GM06990 (cell line): Measurements from ENCODE around the gene CPPED1.
"Not testable (repeated sequence)": the region's sequence is repeated elsewhere in the genome, so short reads cannot be mapped to it uniquely, and the experiment has no call there.

ENCODE experiments used
- DNase-seq: peaks from one replicate; pipeline ENCODE4 v3.0.0-alpha.2; 2011; ENCODE audit not compliant: insufficient read length; ENCODE audit errors: extremely low read depth
- H3K27me3 ChIP-seq: replicated peaks from 2 replicates; pipeline ENCODE4 v1.6.0; 2011; ENCODE audit warnings: low read length; ENCODE audit not compliant: control insufficient read depth, insufficient read depth
- H3K36me3 ChIP-seq: 2 replicates; pipeline ENCODE4 v1.5.1; 2011; ENCODE audit warnings: low read length; ENCODE audit not compliant: control insufficient read depth, insufficient read depth
- H3K4me3 ChIP-seq: replicated peaks from 2 replicates; pipeline ENCODE4 v1.5.1; 2011; ENCODE audit warnings: low read depth, mild to moderate bottlenecking, control low read depth, low read length
- CTCF ChIP-seq: IDR thresholded peaks from 2 replicates; pipeline ENCODE4 v1.5.1; 2011; ENCODE audit warnings: low read length, control low read depth, mild to moderate bottlenecking, inconsistent platforms; ENCODE audit not compliant: insufficient read depth, poor library complexity, severe bottlenecking

The CPPED1 gene

DNA sequence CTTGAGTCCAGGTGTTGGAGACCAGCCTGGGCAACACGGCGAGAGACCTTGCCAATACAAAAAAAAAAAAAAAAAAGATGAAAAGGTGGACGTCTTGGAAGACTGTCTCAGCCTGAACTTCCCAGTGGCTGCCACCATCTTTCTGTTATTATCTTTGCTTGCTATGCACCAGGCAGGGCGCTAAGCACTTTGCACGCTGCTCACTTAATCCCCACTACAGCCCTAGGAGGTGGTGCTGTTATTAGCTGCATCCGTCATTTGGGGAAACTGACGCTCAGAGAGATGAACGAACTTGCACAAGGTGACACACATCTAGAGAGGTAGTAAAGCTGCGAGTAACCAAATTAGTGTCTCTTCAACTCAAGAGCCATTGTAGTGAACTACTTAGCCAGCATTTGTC lies 708 bp upstream of the CPPED1 start:
- no peak for TF ChIP-seq CTCF
- no peak for DNase-seq
- Histone ChIP-seq H3K27me3 (no peaks in the 10 kb centered on the region), H3K36me3 (no peaks in the 10 kb centered on the region; the same call in 1 of the 2 replicates), H3K4me3 (no peak overlapping the region)

DNA sequence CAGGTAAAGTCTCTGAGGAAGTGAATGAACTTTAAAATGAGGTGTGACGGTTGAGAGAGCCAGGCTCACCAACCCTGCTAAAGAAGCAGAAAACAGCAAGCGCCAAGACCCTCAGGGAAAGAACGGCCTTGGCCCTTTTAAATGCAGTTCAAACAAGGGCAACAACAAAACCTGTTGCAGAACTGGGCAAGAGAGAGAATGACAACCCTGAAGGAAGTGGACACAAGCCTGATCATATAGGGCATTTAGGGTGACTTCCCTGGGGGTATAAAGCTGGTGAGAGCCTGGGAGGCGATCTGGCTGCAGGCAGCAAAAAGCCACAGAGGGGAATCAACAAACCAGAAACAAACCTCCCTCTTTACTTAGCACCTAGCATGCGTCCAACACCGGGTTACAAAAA lies 1.0 kb downstream of the CPPED1 start:
- Histone ChIP-seq H3K36me3 (no peaks in the 10 kb centered on the region; the same call in 1 of the 2 replicates), H3K27me3 (no peaks in the 10 kb centered on the region), H3K4me3 (peak overlapping the region; percentile 80)
- DNase-seq = no peak
- TF ChIP-seq CTCF = no peak

DNA sequence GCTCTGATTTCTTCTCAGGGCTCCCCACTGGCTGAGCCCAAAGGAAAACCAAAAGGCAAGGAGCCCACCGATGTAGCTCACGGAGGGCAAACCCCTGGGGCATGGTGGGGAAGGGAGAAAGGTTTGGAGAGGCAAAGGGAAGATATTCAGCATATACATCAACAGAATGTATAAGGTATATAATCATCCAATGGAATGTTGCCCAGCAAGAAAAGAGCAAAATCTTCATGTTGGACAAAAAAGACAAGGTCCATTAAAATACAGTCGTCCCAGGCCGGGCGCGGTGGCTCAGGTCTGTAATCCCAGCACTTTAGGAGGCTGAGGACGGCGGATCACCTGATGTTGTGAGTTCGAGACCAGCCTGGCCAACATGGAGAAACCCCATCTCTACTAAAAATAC lies 1.6 kb downstream of the CPPED1 start:
- peak overlapping the region; percentile 5; the same call in 1 of the 2 replicates for H3K4me3 ChIP-seq
- H3K27me3 ChIP-seq = no peaks in the 10 kb centered on the region
- no peak for TF ChIP-seq CTCF
- DNase-seq = no peak
- no peaks in the 10 kb centered on the region; the same call in 1 of the 2 replicates for H3K36me3 ChIP-seq

DNA sequence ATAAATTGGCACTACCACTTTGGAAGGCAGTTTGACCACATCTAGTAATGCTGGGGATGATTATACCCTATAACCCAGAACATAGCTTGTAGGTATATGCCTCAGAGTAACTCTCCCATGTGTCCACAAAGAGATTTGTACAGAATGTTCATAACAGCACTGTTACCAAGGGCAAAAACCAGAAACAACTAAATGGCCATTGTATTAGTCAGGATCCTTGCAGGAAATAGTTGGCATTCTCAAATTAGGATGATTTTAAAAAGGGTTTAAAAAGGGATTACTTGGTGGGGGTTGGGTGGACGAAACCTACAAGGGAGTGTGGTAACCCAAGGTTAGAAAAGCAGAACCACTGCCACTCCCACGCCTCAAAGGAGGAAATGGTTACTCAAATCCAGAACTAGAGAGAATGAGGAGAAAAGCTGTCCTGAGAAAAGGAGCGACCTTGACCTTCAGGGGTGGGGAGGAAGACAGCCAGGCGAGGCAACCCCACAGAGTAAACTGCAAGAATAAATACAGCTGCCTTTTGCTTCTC lies 2.1 kb downstream of the CPPED1 start:
- Histone ChIP-seq H3K4me3 (peak overlapping the region; percentile 5; the same call in 1 of the 2 replicates), H3K36me3 (no peaks in the 10 kb centered on the region; the same call in 1 of the 2 replicates), H3K27me3 (no peaks in the 10 kb centered on the region)
- peak; percentile 68 for DNase-seq
- TF ChIP-seq CTCF = no peak

GRCh38 chr16:12800817-12801216 lies 2.9 kb downstream of the CPPED1 start:
- DNase-seq = no peak
- TF ChIP-seq CTCF = no peak
- H3K27me3 ChIP-seq = no peaks in the 10 kb centered on the region
- no peaks in the 10 kb centered on the region; the same call in 1 of the 2 replicates for H3K36me3 ChIP-seq
- H3K4me3 ChIP-seq = no peak overlapping the region

DNA sequence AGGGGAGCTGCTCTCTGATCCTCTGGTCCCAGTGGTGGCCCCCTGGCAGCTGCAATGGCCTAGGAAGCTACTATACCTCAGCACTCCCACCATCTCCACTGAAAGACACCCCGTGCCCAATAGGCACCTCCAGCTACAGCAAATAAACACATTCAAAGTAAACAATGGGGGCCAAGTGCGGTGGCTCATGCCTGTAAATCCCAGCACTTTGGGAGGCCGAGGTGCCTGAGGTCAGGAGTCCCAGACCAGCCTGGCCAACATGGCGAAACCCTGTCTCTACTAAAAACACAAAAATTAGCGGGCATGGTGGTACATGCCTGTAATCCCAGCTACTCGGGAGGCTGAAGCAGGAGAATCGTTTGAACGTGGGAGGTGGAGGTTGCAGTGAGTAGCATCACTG lies 3.7 kb downstream of the CPPED1 start:
- not testable (repeated sequence) for DNase-seq, H3K4me3 ChIP-seq, H3K36me3 ChIP-seq, H3K27me3 ChIP-seq
